GM08714 (cell line): ENCODE data around the gene OMG.

Experiments used
- H3K4me3 ChIP-seq: fragments of 200-500 bp; sonication (Bioruptor generic); 2 replicates; pipeline ENCODE4 v1.5.1; 2014; ENCODE audit warnings: mild to moderate bottlenecking, low read length, inconsistent platforms
- ZNF274 ChIP-seq: IDR thresholded peaks from 2 replicates; pipeline ENCODE4 v1.6.1; 2012; ENCODE audit warnings: mild to moderate bottlenecking, low read depth, low read length

OMG gene

GRCh38 chr17:31261601-31262000, 35.4 kb downstream of the OMG start:
- TF ChIP-seq ZNF274: no peak
- no peak overlapping the region for H3K4me3 ChIP-seq

- TF ChIP-seq ZNF274: no peak
- H3K4me3 ChIP-seq: no peak overlapping the region
Measured at GRCh38 chr17:31260151-31260550, 36.9 kb downstream of the OMG start.

DNA sequence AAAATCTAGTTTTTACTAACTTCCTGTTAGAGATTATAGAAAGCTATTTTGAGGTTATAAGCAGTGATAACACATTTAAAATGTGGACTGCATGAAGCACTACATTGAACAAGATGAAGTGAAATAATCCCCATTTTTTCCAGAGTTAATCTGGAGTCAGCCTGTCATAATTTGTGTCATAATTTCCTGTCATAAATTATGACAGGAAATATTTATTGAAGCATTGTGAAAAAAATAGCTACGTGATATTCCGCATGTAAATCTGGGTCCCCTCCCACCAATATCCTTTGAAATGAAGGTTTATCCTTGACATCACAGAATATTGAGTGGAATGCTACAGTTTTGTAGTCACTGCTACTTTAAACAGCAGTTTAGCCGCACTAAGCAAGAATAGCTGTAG, 40.1 kb downstream of the OMG start:
- TF ChIP-seq ZNF274: no peak
- no peak overlapping the region for H3K4me3 ChIP-seq

GRCh38 chr17:31254654-31255053, 42.4 kb downstream of the OMG start:
- H3K4me3 ChIP-seq: no peak overlapping the region
- TF ChIP-seq ZNF274: no peak

GRCh38 chr17:31252741-31253140, 44.3 kb downstream of the OMG start:
- no peak for TF ChIP-seq ZNF274
- H3K4me3 ChIP-seq: no peak overlapping the region

- no peak for TF ChIP-seq ZNF274
- H3K4me3 ChIP-seq: no peak overlapping the region
Measured at GRCh38 chr17:31251970-31252328, 45.1 kb downstream of the OMG start.

GRCh38 chr17:31251105-31251969, 45.7 kb downstream of the OMG start:
- H3K4me3 ChIP-seq: no peak overlapping the region
- no peak for TF ChIP-seq ZNF274

DNA sequence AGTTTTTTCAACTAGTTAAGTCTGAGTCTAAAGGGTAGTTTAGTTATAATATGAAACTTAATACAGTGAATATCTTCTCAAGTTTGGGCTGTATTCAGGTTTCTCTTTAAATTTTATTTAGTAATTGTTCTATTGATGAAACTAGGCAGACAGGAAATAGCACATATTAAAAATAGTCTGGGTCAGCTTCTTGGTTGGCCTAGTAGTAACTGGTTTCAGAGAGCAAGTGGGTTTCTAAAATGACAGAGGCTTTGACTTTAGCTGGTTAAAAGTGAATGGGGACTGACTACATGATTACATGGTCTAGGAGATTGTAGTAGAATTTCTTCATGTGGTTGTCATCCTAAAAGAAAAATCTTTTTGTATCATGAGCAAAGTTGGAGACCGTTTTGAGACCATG, 46.8 kb downstream of the OMG start:
- no peak for TF ChIP-seq ZNF274

GRCh38 chr17:31249835-31250141, 47.3 kb downstream of the OMG start:
- no peak for TF ChIP-seq ZNF274
- H3K4me3 ChIP-seq: no peak overlapping the region

More for the DNA sequence above, 46.8 kb downstream of the OMG start:
- H3K4me3 ChIP-seq: no peak overlapping the region

GRCh38 chr17:31248986-31249834, 47.8 kb downstream of the OMG start:
- no peak overlapping the region for H3K4me3 ChIP-seq
- TF ChIP-seq ZNF274: no peak
